PFSK-1 (cell line): ENCODE data around the gene SIRT6.

Experiments
- POLR2AphosphoS5 ChIP-seq: IDR thresholded peaks from 2 replicates; pipeline ENCODE4 v1.6.1; 2012; ENCODE audit warnings: low read depth, mild to moderate bottlenecking, control low read depth, low read length, moderate library complexity
- SIN3A ChIP-seq: IDR thresholded peaks from 2 replicates; pipeline ENCODE4 v1.6.1; 2012; ENCODE audit warnings: mild to moderate bottlenecking, low read length, moderate library complexity, borderline replicate concordance; ENCODE audit not compliant: insufficient read depth
- TF ChIP-seq, protein P1 (sequence below), 2 experiments: IDR thresholded peaks; 2 replicates each; pipeline versions ENCODE4 v1.6.1 to v1.8.0; 2011 to 2012; ENCODE audit warnings: low read depth in 2 of 2, low read length in 2 of 2, control low read depth in 1 of 2, inconsistent platforms in 1 of 2, mild to moderate bottlenecking in 1 of 2, moderate library complexity in 1 of 2; ENCODE audit not compliant: insufficient read depth in 1 of 2

GRCh38 chr19:4151623-4152022 lies 30.7 kb downstream of the SIRT6 start:
- TF ChIP-seq POLR2AphosphoS5 (no peak), SIN3A (no peak)
- TF ChIP-seq, protein P1, sequence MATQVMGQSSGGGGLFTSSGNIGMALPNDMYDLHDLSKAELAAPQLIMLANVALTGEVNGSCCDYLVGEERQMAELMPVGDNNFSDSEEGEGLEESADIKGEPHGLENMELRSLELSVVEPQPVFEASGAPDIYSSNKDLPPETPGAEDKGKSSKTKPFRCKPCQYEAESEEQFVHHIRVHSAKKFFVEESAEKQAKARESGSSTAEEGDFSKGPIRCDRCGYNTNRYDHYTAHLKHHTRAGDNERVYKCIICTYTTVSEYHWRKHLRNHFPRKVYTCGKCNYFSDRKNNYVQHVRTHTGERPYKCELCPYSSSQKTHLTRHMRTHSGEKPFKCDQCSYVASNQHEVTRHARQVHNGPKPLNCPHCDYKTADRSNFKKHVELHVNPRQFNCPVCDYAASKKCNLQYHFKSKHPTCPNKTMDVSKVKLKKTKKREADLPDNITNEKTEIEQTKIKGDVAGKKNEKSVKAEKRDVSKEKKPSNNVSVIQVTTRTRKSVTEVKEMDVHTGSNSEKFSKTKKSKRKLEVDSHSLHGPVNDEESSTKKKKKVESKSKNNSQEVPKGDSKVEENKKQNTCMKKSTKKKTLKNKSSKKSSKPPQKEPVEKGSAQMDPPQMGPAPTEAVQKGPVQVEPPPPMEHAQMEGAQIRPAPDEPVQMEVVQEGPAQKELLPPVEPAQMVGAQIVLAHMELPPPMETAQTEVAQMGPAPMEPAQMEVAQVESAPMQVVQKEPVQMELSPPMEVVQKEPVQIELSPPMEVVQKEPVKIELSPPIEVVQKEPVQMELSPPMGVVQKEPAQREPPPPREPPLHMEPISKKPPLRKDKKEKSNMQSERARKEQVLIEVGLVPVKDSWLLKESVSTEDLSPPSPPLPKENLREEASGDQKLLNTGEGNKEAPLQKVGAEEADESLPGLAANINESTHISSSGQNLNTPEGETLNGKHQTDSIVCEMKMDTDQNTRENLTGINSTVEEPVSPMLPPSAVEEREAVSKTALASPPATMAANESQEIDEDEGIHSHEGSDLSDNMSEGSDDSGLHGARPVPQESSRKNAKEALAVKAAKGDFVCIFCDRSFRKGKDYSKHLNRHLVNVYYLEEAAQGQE (IDR thresholded peaks at IDR 0.05; ENCODE audit: insufficient read depth in 1 of 2, low read depth in 2 of 2, low read length in 2 of 2) = no peak
